ENCODE data around the gene SMG1.

Gene SMG1

GRCh38 chr16:18953547-18953946 is 27.3 kb upstream of the SMG1 start:
- no peak overlapping the region for H3K9ac ChIP-seq (ENCODE audit: low read length)

DNA sequence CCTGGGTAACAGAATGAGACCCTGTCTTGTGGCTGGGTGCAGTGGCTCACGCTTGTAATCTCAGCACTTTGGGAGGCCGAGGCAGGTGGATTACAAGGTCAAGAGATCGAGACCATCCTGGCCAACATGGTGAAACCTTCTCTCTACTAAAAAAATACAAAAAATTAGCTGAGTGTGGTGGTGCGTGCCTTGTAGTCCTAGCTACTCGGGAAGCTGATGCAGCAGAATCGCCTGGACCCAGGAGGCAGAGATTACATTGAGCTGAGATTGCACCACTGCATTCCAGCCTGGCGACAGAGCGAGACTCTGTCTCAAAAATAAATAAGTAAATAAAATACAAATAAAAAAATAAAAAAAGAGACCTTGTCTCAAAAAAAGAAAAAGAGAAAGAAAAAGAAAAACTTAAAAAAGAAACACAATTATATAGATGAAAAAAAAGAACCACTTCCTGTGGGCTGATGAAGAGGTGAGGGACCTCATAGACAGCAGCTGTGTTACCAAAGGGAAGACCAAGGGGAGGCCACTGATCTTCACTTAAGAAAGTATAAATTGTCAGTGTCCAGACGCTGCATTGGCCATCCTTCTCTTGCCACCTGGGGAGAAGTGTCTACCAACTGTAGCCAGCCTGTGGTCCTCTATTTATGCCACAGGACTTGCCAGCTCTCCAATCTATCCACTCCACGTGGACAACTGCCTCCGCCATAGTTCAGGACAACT is 24.4 kb upstream of the SMG1 start:
- Histone ChIP-seq H3K9me3 (ENCODE audit: control insufficient read depth, insufficient read depth, low read depth, low read length) (no peaks in the 10 kb centered on the region), H3K27me3 (ENCODE audit: control insufficient read depth, insufficient read depth, low read length) (no peaks in the 10 kb centered on the region), H3K4me3 (ENCODE audit: low read depth, low read length) (no peak overlapping the region), H3K9ac (ENCODE audit: low read length) (no peak overlapping the region), H3K36me3 (ENCODE audit: control insufficient read depth, insufficient read depth, low read length) (no peaks in the 10 kb centered on the region), H3K4me1 (ENCODE audit: control insufficient read depth, insufficient read depth, low read length) (peaks cover 5% of the 10 kb centered on the region), H3K27ac (ENCODE audit: low read depth, low read length) (no peak overlapping the region)

More at GRCh38 chr16:18953547-18953946, 27.3 kb upstream of the SMG1 start:
- Histone ChIP-seq H3K9me3 (ENCODE audit: control insufficient read depth, insufficient read depth, low read depth, low read length) (no peaks in the 10 kb centered on the region), H3K4me3 (ENCODE audit: low read depth, low read length) (no peak overlapping the region), H3K4me1 (ENCODE audit: control insufficient read depth, insufficient read depth, low read length) (no peaks in the 10 kb centered on the region), H3K27ac (ENCODE audit: low read depth, low read length) (no peak overlapping the region), H3K36me3 (ENCODE audit: control insufficient read depth, insufficient read depth, low read length) (no peaks in the 10 kb centered on the region), H3K27me3 (ENCODE audit: control insufficient read depth, insufficient read depth, low read length) (no peaks in the 10 kb centered on the region)

DNA sequence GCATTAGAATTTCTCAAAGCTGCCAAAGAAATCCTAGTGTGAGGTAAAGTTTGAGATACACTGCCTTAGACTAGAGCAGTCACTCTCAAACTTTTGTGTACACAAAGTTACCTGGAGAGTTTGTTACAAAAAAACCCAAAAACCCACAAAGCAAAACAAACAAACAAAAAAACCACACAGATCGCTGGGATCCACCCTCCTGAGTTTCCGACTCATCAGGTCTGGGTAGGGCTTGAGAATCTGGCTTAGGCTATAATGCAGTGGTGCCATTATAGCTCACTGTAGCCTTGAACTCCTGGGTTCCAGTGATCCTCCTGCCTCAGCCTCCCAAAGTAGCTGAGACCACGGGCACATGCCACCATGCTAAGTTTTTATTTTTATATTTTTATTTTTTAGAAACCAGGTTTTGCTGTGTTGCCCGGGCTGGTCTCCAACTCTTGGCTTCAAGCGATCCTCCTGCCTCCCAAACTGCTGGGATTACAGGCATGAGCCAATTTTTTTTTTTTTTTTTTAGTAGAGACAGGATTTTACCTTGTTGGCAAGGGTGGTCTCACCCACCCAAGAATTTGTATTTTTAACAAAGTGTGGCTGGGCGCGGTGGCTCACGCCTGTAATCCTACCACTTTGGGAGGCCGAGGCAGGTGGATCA is 22.3 kb upstream of the SMG1 start:
- Histone ChIP-seq H3K27ac (ENCODE audit: low read depth, low read length) (no peak overlapping the region), H3K9ac (ENCODE audit: low read length) (no peak overlapping the region), H3K4me1 (ENCODE audit: control insufficient read depth, insufficient read depth, low read length) (peaks cover 12% of the 10 kb centered on the region), H3K36me3 (ENCODE audit: control insufficient read depth, insufficient read depth, low read length) (no peaks in the 10 kb centered on the region), H3K4me3 (ENCODE audit: low read depth, low read length) (no peak overlapping the region), H3K27me3 (ENCODE audit: control insufficient read depth, insufficient read depth, low read length) (no peaks in the 10 kb centered on the region), H3K9me3 (ENCODE audit: control insufficient read depth, insufficient read depth, low read depth, low read length) (no peaks in the 10 kb centered on the region)

DNA sequence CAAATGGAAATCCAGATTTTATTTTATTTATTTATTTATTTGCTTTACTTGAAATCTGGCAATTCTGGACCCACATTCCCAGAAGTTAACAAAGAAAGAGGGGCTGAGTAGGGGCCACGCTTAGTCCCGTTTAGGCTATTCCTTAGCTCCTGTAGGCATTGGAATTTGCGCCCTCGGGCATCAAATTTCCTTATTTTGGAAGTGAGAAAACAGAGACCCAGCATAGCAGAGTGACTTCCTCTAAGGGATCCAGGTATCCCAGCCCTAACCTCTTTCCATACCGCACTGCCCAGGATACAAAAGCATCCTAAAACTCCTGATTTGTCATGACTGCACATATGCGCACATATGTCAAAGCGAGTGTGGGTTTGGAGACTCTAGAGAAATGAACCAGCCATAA is 19.0 kb upstream of the SMG1 start:
- Histone ChIP-seq H3K9ac (ENCODE audit: low read length) (no peak overlapping the region), H3K27me3 (ENCODE audit: control insufficient read depth, insufficient read depth, low read length) (no peaks in the 10 kb centered on the region)

GRCh38 chr16:18943414-18943813 is 17.2 kb upstream of the SMG1 start:
- H3K9me3 ChIP-seq (ENCODE audit: control insufficient read depth, insufficient read depth, low read depth, low read length), result no peaks in the 10 kb centered on the region
- no peak overlapping the region for H3K4me3 ChIP-seq (ENCODE audit: low read depth, low read length)
- peaks cover 12% of the 10 kb centered on the region for H3K4me1 ChIP-seq (ENCODE audit: control insufficient read depth, insufficient read depth, low read length)
- no peak overlapping the region for H3K9ac ChIP-seq (ENCODE audit: low read length)
- H3K36me3 ChIP-seq (ENCODE audit: control insufficient read depth, insufficient read depth, low read length), result no peaks in the 10 kb centered on the region
- H3K27me3 ChIP-seq (ENCODE audit: control insufficient read depth, insufficient read depth, low read length), result no peaks in the 10 kb centered on the region
- no peak overlapping the region for H3K27ac ChIP-seq (ENCODE audit: low read depth, low read length)

More for the DNA sequence above, 19.0 kb upstream of the SMG1 start:
- Histone ChIP-seq H3K4me1 (ENCODE audit: control insufficient read depth, insufficient read depth, low read length) (peaks cover 12% of the 10 kb centered on the region), H3K4me3 (ENCODE audit: low read depth, low read length) (no peak overlapping the region), H3K36me3 (ENCODE audit: control insufficient read depth, insufficient read depth, low read length) (no peaks in the 10 kb centered on the region), H3K9me3 (ENCODE audit: control insufficient read depth, insufficient read depth, low read depth, low read length) (no peaks in the 10 kb centered on the region), H3K27ac (ENCODE audit: low read depth, low read length) (0 out of 2 replicates have a peak overlapping the region, but pooled peaks have one; percentile 9)

- Histone ChIP-seq H3K36me3 (ENCODE audit: control insufficient read depth, insufficient read depth, low read length) (no peaks in the 10 kb centered on the region), H3K9me3 (ENCODE audit: control insufficient read depth, insufficient read depth, low read depth, low read length) (no peaks in the 10 kb centered on the region), H3K27ac (ENCODE audit: low read depth, low read length) (no peak overlapping the region), H3K9ac (ENCODE audit: low read length) (no peak overlapping the region), H3K4me3 (ENCODE audit: low read depth, low read length) (no peak overlapping the region), H3K4me1 (ENCODE audit: control insufficient read depth, insufficient read depth, low read length) (peaks cover 12% of the 10 kb centered on the region), H3K27me3 (ENCODE audit: control insufficient read depth, insufficient read depth, low read length) (no peaks in the 10 kb centered on the region)
These were observed 15.9 kb upstream of the SMG1 start for GRCh38 chr16:18942061-18942460.

GRCh38 chr16:18941471-18941870 is 15.3 kb upstream of the SMG1 start:
- H3K27me3 ChIP-seq (ENCODE audit: control insufficient read depth, insufficient read depth, low read length), result no peaks in the 10 kb centered on the region
- no peaks in the 10 kb centered on the region for H3K9me3 ChIP-seq (ENCODE audit: control insufficient read depth, insufficient read depth, low read depth, low read length)
- no peak overlapping the region for H3K27ac ChIP-seq (ENCODE audit: low read depth, low read length)
- H3K36me3 ChIP-seq (ENCODE audit: control insufficient read depth, insufficient read depth, low read length), result no peaks in the 10 kb centered on the region
- peaks cover 12% of the 10 kb centered on the region for H3K4me1 ChIP-seq (ENCODE audit: control insufficient read depth, insufficient read depth, low read length)
- H3K4me3 ChIP-seq (ENCODE audit: low read depth, low read length), result no peak overlapping the region
- no peak overlapping the region for H3K9ac ChIP-seq (ENCODE audit: low read length)

DNA sequence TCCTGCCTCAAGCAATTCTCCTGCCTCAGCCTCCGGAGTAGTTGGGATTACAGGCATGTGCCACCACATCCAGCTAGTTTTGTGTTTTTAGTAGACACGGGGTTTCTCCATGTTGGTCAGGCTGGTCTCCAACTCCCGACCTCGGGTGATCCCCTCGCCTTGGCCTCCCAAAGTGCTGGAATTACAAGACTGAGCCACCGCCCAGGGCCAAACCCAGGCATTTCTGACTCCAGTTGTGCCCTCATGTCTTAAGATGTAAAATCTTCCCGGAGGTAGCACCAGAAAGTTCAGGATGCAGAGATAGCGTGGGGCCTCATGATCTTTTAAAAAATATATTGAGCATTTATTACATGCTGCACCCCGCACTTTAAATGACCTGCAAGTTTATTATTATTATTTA is 12.8 kb upstream of the SMG1 start:
- Histone ChIP-seq H3K27me3 (ENCODE audit: control insufficient read depth, insufficient read depth, low read length) (no peaks in the 10 kb centered on the region), H3K9me3 (ENCODE audit: control insufficient read depth, insufficient read depth, low read depth, low read length) (no peaks in the 10 kb centered on the region), H3K27ac (ENCODE audit: low read depth, low read length) (no peak overlapping the region), H3K9ac (ENCODE audit: low read length) (no peak overlapping the region), H3K4me1 (ENCODE audit: control insufficient read depth, insufficient read depth, low read length) (no peaks in the 10 kb centered on the region), H3K4me3 (ENCODE audit: low read depth, low read length) (no peak overlapping the region), H3K36me3 (ENCODE audit: control insufficient read depth, insufficient read depth, low read length) (no peaks in the 10 kb centered on the region)

- Histone ChIP-seq H3K4me3 (ENCODE audit: low read depth, low read length) (no peak overlapping the region), H3K4me1 (ENCODE audit: control insufficient read depth, insufficient read depth, low read length) (no peaks in the 10 kb centered on the region; the same call in none of the 2 replicates), H3K9ac (ENCODE audit: low read length) (no peak overlapping the region), H3K9me3 (ENCODE audit: control insufficient read depth, insufficient read depth, low read depth, low read length) (no peaks in the 10 kb centered on the region), H3K36me3 (ENCODE audit: control insufficient read depth, insufficient read depth, low read length) (no peaks in the 10 kb centered on the region), H3K27me3 (ENCODE audit: control insufficient read depth, insufficient read depth, low read length) (no peaks in the 10 kb centered on the region), H3K27ac (ENCODE audit: low read depth, low read length) (no peak overlapping the region)
These were observed 11.2 kb upstream of the SMG1 start for GRCh38 chr16:18937390-18937789.

DNA sequence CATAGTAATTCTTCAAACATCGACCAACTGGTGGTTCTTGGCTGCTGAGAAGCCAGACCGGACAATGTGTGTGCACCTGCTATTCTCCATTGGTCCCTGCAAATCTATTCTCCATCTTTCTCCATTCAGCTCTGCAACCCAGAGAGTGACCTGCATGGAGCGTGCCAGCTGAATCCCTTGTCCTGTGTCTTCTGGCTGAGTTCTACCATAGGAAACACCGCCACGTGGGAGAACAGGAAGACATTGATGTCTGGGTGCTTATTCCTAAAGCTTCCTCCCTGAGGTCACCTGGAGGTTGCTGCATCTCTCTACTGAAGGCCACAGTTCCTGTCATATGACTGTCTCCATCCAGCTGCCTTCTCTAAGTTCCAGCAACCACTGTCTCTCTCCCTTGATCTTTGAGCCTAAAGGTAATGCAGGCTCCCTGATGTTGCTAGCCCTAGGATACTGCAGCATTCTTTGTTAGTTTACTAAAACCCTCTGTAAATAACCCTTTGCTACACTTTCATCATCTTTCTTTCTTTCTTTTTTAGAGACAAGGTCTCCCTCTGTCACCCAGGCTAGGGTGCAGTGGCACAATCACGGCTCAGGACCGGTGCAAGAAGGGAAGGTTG is 10.6 kb upstream of the SMG1 start:
- Histone ChIP-seq H3K27ac (ENCODE audit: low read depth, low read length) (no peak overlapping the region), H3K27me3 (ENCODE audit: control insufficient read depth, insufficient read depth, low read length) (no peaks in the 10 kb centered on the region), H3K36me3 (ENCODE audit: control insufficient read depth, insufficient read depth, low read length) (no peaks in the 10 kb centered on the region), H3K9me3 (ENCODE audit: control insufficient read depth, insufficient read depth, low read depth, low read length) (no peaks in the 10 kb centered on the region), H3K4me1 (ENCODE audit: control insufficient read depth, insufficient read depth, low read length) (no peaks in the 10 kb centered on the region; the same call in none of the 2 replicates), H3K9ac (ENCODE audit: low read length) (no peak overlapping the region), H3K4me3 (ENCODE audit: low read depth, low read length) (no peak overlapping the region)

DNA sequence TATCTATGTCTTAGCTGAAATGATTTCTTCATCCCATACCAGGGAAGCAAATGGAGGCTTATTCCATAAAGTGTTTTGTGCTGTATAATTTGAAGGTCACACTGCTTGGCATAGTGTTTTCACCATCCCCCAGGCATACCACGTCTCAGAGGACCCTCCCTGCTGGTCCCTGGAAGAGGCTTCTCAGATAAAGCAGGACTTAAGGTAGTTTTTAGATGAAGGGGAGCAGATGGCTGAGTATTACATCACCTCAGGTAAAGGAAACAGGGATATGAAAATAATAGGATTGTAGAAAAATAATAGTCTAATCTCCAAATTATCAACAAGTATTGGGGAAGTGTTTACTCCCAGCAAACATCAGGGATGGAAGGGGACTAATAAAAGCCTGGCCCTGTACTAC is 7.3 kb upstream of the SMG1 start:
- H3K27me3 ChIP-seq (ENCODE audit: control insufficient read depth, insufficient read depth, low read length), result no peaks in the 10 kb centered on the region
- H3K4me1 ChIP-seq (ENCODE audit: control insufficient read depth, insufficient read depth, low read length), result no peaks in the 10 kb centered on the region; the same call in none of the 2 replicates
- no peaks in the 10 kb centered on the region for H3K9me3 ChIP-seq (ENCODE audit: control insufficient read depth, insufficient read depth, low read depth, low read length)
- H3K36me3 ChIP-seq (ENCODE audit: control insufficient read depth, insufficient read depth, low read length), result no peaks in the 10 kb centered on the region
- no peak overlapping the region for H3K4me3 ChIP-seq (ENCODE audit: low read depth, low read length)
- H3K27ac ChIP-seq (ENCODE audit: low read depth, low read length), result no peak overlapping the region
- H3K9ac ChIP-seq (ENCODE audit: low read length), result no peak overlapping the region

All from HUES6 (cell line).